HG03280 (cell line): ENCODE data around the gene BPIFB3.

Experiments used
- ATAC-seq: cut with Tn5 transposase; IDR thresholded peaks from one replicate; pipeline ENCODE4 v1.9.1; 2021; ENCODE audit warnings: mild to moderate bottlenecking, moderate library complexity; ENCODE audit not compliant: unreplicated experiment

Gene BPIFB3, protein sequence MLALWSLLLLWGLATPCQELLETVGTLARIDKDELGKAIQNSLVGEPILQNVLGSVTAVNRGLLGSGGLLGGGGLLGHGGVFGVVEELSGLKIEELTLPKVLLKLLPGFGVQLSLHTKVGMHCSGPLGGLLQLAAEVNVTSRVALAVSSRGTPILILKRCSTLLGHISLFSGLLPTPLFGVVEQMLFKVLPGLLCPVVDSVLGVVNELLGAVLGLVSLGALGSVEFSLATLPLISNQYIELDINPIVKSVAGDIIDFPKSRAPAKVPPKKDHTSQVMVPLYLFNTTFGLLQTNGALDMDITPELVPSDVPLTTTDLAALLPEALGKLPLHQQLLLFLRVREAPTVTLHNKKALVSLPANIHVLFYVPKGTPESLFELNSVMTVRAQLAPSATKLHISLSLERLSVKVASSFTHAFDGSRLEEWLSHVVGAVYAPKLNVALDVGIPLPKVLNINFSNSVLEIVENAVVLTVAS

DNA sequence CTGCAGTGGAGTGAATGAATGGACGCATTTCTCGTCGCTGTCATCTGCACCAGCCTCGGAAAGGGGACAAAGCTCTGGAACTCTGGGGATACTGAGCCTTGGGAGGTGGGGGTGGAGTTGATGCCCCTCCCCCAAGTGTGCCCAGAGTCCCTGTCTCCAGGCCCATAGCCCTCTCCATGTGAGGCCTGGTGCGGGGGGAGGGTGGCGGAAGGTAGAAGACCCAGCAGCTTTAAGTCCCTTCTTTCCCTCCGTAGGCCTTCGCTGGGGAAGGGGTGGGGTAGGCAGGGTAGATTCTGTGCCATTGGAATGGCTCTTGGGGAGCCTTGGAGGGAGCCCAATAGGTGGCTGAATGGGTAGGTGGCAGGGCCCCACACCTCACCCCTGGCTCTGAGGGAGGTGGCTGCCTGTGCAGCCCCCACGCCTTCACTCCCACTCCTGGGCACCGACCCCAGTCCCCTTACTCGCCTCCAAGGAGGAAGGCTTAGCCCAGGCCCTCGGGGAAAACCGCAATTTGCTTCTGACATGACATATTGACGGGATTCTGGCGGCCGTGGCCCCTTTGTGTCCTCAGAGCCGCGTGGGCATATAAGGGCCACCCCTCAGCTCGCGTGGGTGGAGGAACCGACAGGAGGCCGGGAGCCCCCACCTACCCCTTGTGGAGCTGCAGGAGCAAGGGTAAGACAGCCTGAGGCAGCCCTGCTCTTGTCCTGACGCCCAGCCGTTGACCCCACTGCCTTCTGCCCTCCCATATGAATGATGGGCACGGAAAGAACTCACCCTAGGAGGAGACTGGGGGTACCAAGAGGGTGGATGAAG, at the start of gene BPIFB3:
TSS of gene BPIFB3 (plus strand) at position 613 of the 816 bp plus-strand sequence. CDS start 1,533 bp downstream, outside the sequence.
- no peak for ATAC-seq

DNA sequence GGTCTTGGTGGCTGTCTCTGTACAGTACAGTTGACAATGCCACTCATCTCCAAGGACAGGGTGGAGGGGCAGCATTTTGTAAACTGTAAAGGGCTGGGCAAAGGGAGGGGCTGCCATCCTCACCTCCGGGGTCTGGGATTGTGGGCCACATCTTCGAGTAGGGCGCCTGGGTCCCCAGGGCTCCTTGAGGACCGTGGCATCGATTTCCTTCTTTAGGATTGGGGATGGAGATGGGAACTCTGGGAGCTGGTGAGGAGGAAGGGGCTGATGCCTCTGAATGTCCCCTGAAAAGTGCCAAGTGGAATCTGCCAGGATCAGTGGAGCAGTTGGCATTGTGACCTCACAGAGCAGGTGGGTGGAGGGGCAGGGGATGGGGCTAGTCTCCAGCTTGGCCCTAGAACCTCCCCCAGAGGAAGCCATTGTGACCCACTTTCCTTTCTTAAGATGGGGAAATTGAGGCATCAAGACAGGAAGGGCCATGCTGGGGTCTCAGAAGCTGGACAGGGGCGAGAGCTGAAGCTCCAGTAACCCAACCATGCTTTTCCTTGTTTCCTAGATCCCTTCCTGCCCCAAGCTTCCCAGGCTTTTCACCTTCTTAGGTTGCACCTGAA, 49.5 kb upstream of the BPIFB3 start, which contains the start of gene SUN5:
TSS of gene SUN5 (minus strand) at position 293 of the 611 bp plus-strand sequence. CDS start at position 200, 93 bp downstream.
- no peak for ATAC-seq

DNA sequence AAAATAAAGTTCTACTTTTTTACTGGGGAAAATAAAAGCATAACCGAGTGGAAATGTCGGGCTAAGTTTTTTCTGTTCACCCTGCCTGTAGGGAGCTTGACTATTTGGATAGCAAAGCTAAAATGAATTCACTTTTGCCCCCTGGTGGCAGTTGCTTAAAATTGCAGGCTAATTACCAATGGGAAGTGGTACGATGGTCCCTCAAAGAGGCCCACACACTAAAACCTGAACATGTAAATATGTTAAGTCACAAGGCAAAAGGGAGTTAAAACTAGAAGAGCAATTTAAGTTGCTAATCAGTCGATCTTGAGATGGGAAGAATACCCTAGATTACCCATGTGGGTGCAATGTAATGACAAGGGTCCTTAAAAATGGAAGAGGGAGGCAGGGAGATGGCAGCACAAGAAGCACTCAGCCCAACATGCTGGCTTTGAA, 48.6 kb upstream of the BPIFB3 start:
- ATAC-seq = no peak

DNA sequence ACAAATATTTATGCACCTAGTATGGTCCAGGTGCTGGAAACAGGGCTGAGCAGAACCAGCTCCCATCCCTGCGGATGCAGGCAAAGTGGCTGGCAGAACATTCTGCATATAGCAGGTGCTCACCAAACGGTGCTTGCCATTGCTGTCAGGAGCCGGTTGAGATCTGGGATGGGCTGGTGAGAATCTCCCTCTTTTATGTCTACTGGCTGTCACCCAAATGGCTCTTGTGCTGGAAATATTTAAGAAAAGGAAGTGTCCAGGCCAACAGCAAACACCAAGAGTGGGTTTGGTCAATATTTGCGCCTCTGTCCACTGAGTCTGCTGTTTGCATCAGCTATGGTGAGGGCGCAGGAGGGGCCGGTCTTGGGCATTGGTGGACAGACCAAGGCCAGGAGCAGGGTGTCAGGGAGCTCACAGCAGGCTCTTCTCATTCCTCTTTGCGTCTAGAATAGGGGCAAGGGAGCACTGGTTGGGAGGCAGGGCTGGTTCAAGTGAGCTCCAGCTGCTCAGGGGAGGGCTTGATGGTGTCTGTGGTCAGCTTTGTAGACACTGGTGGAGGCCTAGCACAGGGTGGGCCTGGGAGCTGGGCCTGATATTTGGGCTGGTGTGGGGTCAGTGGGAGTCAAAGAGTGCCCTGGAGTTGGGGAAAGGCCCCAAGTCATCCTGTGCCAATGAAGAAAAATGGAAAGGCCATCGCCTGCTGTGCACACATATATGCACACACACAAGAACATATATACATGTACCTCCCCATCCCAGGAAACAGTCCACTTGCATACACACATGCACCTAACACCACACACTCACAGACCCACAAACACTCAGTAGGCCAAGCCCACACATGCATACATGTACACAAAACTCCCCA, 47.6 kb upstream of the BPIFB3 start:
- ATAC-seq = no peak

DNA sequence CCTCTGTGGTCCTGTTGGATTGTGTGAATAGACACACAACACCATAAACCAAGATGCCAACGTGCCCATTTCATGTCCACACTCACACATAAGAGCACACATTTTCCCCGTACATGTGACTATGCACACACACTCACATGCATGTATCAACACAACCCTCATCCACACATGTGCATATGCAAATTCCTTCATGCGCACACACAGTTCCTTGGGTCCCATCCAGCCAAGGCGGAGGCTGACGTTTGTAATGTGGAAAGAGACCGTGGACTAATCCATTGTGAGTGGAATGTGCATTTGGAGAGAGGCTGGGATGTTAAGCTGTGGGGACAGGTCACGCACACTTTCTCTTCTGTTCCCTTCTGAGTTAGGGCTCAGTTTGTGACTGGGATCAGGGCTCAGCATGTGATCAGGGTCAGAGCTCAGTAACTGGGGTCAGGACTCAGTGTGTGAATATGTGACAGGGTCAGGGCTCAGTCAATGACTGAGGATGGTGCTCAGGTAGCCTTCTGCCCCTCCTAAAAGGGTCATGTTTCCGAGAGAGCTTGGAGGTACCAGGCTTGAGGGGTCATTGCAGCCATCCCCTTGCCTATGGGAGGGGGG, 46.8 kb upstream of the BPIFB3 start:
- ATAC-seq = no peak

DNA sequence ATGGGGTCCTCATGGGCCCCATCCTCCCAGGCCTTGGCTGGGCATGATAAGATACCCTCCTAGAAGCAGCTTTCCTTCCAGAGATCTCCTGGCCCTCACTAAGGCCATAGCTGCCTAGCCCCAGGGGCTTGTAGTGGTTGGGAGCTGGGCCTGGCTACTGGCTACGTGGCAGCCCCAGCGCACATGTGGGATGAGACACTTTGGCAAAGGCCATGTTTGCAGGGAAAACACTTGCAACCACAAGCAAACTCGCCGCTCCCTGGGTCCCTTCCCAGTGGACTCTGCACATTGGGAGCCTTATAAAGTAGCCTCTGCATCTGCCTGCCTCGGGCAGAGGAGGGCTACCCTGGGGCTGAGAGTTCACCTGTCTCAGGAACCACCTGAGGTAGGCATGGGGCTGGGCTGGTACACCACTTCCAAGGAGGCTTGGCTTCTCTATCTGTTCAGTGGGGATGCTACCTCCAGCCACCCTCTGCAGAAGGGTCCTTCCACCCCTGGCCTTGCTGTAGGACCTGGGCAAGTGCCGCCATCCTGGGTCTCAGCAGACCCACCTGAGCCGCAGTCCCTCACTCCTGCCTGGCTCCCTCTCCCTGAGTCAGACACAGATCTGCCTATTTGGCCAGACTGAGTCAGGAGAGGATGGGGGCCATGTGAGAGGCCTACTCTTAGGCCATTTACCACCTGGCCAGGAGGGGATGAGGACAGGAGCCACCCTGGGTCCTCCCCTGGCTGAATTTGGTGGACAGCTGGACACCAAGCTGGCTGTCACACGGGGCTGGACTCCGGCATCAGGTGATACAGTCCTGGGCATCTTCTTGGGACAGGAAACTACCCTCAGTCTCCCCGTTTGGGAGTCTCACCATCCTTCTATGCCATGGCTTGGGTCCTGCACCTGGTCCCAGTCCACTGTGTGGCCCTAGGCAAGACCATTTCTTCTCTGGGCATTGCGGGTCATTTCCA, 46.0 kb upstream of the BPIFB3 start, which contains the start of gene BPIFB2:
TSS of gene BPIFB2 (plus strand) at position 329 of the 960 bp plus-strand sequence. CDS start 871 bp downstream, outside the sequence.
- ATAC-seq = no peak

DNA sequence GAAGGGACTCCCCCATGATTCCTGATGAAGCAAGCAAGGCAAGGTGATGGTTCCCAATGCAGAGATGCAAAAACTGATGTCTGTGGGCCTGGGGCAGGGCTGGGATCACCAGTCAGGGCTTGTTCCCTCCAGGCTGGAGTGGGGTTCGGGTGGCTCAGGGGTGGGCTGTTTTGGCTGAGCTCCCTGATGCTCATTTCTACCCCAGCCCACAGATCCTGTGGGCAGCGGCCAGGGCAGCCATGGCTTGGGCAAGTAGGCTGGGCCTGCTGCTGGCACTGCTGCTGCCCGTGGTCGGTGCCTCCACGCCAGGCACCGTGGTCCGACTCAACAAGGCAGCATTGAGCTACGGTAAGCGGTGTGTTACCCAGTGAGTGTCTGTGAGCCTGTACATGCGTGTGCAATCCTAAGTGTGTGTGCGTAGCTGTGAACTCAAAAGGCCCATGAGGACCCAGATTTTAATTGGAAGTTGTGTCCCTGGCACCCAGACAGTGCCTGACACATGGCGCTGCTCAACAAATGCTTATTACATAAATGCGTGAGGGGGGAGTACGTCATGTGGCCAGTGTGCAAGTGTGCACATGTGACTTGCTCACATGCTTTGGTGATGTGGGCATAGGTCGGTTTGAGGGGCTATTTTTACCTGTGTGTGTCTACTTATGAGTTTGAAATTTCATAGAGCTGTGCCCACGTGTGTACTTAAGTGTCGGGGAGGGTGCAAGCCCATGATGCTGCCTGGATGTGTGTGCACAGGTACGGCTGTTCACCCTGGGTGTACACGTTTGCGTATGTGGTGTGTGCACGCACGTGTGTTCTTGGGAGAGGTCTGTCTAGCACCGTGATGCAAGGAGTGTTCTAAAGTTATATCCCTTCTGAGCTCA, 45.1 kb upstream of the BPIFB3 start:
- no peak for ATAC-seq

DNA sequence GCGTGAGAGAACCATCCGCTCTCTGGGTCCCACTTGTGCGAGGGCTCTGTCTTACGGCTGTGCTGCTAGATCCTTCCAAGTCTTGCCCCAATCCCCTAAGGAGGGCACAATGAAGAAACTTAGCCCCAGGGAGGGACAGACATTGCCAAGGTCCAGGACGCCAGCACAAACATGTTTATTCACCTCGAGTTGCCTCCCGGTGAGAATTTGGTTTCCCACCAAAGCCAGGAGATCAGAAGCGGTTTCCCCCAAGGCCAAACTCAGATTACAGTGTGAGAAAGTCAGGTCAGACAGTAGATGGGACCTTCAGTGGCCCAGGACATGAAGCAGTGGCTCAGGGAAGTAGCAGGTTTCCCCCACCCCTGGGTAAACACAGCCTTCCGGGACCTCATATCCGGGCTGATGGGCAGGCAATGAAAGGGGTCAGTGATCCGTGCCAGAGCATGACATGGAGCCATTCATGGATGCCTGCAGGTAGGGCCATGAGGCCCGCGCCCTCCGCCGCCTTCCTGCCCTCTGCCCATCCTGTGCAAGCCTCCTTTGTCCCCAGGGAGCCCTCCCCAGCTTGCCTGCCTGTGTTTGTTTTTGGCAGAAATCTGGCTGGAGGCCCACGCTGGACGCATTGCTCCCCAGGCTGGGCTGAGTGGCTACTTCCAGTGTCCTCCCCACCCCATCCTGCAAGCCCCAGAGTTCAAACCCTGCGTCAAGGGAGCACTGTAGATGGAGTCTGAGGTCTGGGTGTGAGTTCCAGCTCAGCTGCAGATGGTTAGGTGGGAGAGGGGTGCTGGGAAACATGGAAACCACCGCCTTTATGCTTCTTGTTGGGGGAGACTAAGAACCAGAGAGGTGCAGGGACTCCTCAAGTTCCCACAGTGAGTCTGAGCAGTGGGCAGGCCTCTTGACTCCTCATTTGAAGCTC, 44.2 kb upstream of the BPIFB3 start:
- ATAC-seq = no peak

DNA sequence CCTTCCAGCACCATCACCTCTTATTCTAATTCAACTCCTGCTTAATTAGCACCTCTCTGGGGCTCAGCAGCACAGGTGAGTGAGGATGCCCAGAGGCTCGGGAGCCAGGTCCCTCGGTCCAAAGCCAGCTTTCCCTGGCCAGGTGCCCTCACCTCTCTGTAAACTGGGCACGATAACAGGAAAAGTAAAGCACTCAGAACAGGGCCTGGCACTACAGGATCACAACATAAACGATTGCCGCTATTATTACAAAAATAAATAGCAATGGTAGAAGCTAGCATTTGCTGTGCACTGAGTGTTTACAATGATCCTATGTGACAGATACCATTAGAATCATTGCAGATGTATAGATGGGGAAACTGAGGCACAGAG, 43.6 kb upstream of the BPIFB3 start:
- ATAC-seq = no peak

DNA sequence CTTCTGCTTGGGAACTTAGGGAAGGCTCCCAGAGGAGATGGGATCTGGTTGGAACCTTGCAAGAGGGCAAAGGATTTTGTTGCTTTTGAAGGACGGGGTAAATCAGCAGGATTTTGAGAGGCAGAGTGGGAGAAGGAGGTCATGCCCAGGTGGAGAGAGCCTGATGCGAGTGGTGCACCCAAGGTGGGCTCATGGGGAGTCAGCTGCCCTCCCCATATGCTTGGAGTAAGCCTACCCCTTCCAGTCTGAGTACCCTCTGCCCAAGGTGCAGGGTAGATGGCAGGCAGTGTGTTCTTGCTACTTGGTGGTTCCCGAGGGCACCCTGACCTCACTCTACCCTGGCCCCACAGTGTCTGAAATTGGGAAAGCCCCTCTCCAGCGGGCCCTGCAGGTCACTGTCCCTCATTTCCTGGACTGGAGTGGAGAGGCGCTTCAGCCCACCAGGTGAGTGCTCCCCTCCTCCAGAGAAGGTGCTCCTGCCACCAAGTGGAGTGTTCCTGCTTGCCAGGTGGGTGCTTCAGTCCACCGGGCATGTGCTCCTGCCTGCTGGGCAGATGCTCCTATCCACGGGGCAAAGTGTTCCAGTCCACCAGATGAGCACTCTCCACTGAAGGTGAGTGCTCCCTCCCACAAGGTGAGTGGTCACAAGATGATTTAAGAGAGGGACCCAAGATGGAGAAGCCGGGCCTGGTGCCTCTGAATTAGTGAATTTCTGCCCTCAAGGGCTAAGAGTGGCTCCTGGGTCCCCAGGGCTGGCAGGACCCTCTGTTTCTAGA, 42.8 kb upstream of the BPIFB3 start:
- no peak for ATAC-seq

DNA sequence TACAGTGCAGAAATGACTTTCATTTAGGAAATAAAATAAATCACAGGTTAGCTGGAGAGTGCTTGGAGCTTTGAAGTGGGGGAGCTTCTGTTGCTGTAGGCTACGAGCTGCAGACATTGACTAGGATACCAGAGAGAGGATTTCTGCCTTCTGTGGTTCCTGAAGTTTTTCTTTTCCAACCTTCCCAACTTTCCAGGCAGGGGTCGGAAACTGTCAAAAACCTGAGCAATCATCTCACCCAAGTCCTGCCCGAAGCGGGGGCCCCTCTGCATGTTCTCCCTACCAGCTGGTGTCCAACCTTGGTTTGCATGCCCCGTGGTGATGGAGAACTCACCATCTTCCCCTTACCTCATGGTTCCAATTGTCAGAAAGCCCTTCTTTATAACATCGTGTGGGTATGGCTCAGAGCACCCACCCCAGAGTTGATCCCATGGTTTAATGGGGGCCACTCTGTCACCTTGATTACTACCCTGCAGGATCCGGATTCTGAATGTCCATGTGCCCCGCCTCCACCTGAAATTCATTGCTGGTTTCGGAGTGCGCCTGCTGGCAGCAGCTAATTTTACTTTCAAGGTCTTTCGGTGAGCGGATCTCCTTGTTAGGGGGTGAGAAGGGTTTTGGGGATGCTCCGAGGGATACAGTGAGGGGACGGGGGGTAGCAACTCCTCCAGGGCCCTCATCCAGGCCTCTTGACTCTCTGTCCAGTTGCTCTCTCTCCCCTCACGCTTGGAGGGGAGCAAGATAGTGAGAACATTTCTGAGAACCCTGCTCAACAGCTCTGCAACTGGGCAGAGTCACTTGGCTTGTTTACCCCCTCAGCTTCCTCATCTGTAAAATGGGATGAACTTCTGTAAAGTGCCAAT, 41.1 kb upstream of the BPIFB3 start:
- ATAC-seq = no peak

DNA sequence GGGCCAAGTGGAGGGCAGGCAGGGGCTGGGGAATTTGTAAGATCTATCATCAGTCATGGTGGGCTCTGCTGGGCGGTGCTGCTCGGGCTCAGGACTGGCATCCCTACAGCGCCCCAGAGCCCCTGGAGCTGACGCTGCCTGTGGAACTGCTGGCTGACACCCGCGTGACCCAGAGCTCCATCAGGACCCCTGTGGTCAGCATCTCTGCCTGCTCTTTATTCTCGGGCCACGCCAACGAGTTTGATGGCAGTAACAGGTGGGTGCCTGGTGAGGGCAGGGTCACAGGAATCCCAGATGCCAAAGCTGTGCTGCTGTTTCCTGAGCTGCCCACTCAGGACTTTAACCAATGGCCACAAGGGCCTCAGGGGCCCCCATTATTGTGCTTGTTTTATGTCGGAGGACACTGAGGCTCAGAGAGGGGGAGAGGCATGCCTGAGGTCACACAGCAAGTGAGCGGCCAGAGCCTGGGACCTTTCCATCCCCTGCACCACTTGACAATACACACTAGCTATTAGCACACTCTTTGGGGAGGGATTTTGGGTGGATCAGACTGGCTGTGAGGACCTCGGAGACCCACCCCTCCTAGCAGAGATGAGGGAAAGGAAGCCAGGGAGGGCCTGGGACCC, 39.9 kb upstream of the BPIFB3 start:
- ATAC-seq = no peak

DNA sequence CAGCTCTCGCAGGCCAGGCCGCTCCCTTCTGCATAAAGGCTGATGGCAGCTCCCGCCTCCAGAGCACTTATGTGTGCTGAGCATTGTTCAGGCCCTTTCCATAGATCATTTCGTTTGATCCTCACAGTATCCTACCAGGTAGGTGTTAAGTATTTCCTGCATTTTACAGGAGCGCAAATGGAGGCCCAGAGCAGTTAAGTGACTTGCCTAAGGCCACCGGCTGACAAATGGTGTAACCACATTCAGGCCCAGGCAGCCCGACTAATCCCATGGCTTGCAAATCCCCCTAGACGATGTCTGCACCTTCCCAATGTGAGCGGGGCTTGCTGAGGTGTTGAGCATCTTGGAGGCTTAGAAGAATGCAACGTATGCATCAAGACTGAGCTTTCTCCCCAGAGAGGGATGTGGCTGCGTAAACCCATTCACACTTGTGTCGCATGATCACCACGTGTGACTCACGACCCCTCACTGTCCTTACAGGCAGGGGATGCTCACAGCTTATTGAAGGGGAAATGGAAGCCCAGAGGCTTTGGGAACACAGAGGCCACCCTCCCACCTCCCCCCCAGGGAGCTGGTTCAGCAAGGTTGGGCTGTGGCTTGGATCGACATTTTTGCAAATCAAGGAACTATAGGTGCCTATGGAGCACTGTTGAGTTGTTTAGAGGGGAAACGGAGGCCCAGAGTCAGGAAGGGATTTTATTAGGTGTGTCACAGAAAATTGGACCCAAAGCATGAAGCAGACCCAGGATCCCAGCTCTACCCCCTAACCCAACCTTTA, 39.2 kb upstream of the BPIFB3 start:
- ATAC-seq = no peak

DNA sequence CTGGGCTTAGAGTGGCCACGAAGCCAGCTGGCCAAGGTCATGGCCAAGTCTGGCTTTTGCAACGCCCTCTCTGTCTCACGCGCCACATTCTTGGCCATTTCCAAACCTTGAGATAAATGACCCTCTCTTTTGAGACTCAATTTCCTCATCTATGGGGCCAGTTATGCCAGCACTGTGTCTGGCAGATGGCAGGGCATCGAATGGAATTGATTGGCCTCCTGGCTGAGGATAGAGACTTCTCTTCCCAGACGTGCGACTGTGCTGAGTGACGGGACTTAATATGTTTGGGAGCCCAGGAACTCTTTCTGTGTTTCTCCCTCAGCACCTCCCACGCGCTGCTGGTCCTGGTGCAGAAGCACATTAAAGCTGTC, 38.6 kb upstream of the BPIFB3 start:
- ATAC-seq = no peak
